Neural cell (in vitro differentiated cells): ENCODE measurements around the gene KIF3B.

Experiments
- EZH2 ChIP-seq: fragments of 200-600, 300-800 bp; shearing (Covaris generic), sonication (generic); IDR thresholded peaks from 2 replicates; pipeline ENCODE4 v1.6.1; 2014; ENCODE audit warnings: antibody characterized with exemption, low read length, borderline replicate concordance, mild to moderate bottlenecking; ENCODE audit not compliant: insufficient read depth, poor library complexity, severe bottlenecking
- TF ChIP-seq, protein P1 (sequence below): fragments of 450-650 bp; IDR thresholded peaks from 2 replicates; pipeline ENCODE4 v1.5.1; 2014; ENCODE audit warnings: antibody characterized with exemption, mild to moderate bottlenecking, moderate library complexity; ENCODE audit not compliant: poor library complexity, severe bottlenecking

DNA sequence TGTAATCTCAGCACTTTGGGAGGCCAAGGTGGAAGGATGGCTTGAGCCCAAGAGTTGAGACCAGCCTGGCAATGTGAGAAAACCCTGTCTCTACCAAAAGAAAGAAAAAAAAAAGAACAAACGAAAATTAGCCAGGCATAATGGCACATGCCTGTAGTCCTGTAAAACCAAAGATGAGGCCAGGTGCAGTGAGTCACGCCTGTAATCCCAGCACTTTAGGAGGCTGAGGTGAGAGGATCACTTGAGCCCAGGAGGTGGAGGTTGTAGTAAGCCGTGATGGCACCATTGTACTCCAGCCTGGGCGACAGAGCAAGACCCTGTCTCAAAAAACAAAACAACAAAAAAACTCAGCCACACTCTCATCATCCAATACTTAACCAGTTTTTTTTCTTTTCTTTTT lies 32.5 kb upstream of the KIF3B start:
- TF ChIP-seq EZH2 = no peak
- TF ChIP-seq, protein P1, sequence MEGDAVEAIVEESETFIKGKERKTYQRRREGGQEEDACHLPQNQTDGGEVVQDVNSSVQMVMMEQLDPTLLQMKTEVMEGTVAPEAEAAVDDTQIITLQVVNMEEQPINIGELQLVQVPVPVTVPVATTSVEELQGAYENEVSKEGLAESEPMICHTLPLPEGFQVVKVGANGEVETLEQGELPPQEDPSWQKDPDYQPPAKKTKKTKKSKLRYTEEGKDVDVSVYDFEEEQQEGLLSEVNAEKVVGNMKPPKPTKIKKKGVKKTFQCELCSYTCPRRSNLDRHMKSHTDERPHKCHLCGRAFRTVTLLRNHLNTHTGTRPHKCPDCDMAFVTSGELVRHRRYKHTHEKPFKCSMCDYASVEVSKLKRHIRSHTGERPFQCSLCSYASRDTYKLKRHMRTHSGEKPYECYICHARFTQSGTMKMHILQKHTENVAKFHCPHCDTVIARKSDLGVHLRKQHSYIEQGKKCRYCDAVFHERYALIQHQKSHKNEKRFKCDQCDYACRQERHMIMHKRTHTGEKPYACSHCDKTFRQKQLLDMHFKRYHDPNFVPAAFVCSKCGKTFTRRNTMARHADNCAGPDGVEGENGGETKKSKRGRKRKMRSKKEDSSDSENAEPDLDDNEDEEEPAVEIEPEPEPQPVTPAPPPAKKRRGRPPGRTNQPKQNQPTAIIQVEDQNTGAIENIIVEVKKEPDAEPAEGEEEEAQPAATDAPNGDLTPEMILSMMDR = no peak
